Measurements from ENCODE around the gene DYRK1B.
"Not testable (repeated sequence)": the region's sequence is repeated elsewhere in the genome, so short reads cannot be mapped to it uniquely, and the experiment has no call there.

- not testable (repeated sequence) for TF ChIP-seq CTCF, POLR2A, POLR2AphosphoS5 (IDR thresholded peaks at IDR 0.05)
Measured at GRCh38 chr19:39880241-39880640, 46.3 kb upstream of the DYRK1B start.
